IMR-90 (cell line): Measurements from ENCODE around the gene KLF12. TPM values are rescaled to one million over a fixed set of nuclear protein-coding genes. Genes with fewer than 3 reads are reported as not detected.
A peak's percentile ranks its signal among the peaks of the same experiment; 100 is the strongest.

Experiments
- ATAC-seq: fragments of 200-7000 bp; cut with Tn5 transposase; 2 replicates; pipeline ENCODE4 v1.9.1; 2020; ENCODE audit warnings: low read depth, mild to moderate bottlenecking, moderate library complexity
- BruUV-seq: library from RNA; stranded (reverse); fragments of 400-500 nt; replicated peaks from 2 replicates; lab custom pipeline; 2021; lab: Mats Ljungman, UMichigan
- CTCF ChIA-PET: fragments of 300-600 bp; formaldehyde crosslinking; extraction: SDS; loops from one replicate; lab custom pipeline; 2021; ENCODE audit warnings: antibody characterized with exemption; lab: Yijun Ruan, JAX
- POLR2A ChIA-PET: fragments of 300-600 bp; sonication (Branson Sonifier 250); formaldehyde crosslinking; loops from one replicate; lab custom pipeline; 2022; ENCODE audit warnings: antibody characterized with exemption; ENCODE audit not compliant: unreplicated experiment; lab: Charles Lee
- DNase-seq: peaks from one replicate; pipeline ENCODE4 v3.0.0; 2013
- H2AFZ ChIP-seq: replicated peaks from 2 replicates; pipeline ENCODE3; 2013; ENCODE audit warnings: low read length, mild to moderate bottlenecking; ENCODE audit not compliant: poor library complexity
- H2AK5ac ChIP-seq: 2 replicates; pipeline ENCODE4 v1.6.1; 2013; ENCODE audit warnings: low read depth, low read length, inconsistent platforms
- H2AK9ac ChIP-seq: replicated peaks from 2 replicates; pipeline ENCODE3; 2013; ENCODE audit warnings: mild to moderate bottlenecking, low read depth, low read length, moderate library complexity; ENCODE audit not compliant: poor library complexity
- H2BK120ac ChIP-seq: 2 replicates; pipeline ENCODE4 v1.6.1; 2013; ENCODE audit warnings: low read depth, low read length, inconsistent platforms
- H2BK15ac ChIP-seq: 3 replicates; pipeline ENCODE4 v1.6.1; 2013; ENCODE audit warnings: low read depth, low read length, inconsistent platforms
- H2BK20ac ChIP-seq: 2 replicates; pipeline ENCODE4 v1.6.1; 2013; ENCODE audit warnings: low read depth, mild to moderate bottlenecking, inconsistent platforms, low read length, moderate library complexity
- H2BK5ac ChIP-seq: 2 replicates; pipeline ENCODE4 v1.6.1; 2013; ENCODE audit warnings: mild to moderate bottlenecking, low read depth, low read length, inconsistent platforms; ENCODE audit not compliant: poor library complexity, severe bottlenecking
- H3K14ac ChIP-seq: replicated peaks from 2 replicates; pipeline ENCODE4 v1.6.1; 2013; ENCODE audit warnings: low read depth, low read length, inconsistent platforms
- H3K18ac ChIP-seq: 2 replicates; pipeline ENCODE4 v1.6.1; 2013; ENCODE audit warnings: low read depth, low read length, control low read depth
- H3K23ac ChIP-seq: 2 replicates; pipeline ENCODE4 v1.6.1; 2013; ENCODE audit warnings: low read depth, low read length, inconsistent platforms
- H3K27ac ChIP-seq: 2 replicates; pipeline ENCODE4 v1.5.1; 2013; ENCODE audit warnings: mild to moderate bottlenecking, control low read depth, low read length; ENCODE audit not compliant: insufficient read depth
- H3K27me3 ChIP-seq: 2 replicates; pipeline ENCODE4 v1.6.1; 2013; ENCODE audit warnings: low read length; ENCODE audit not compliant: control insufficient read depth, insufficient read depth
- H3K36me3 ChIP-seq: 2 replicates; pipeline ENCODE4 v1.6.1; 2013; ENCODE audit warnings: low read length, mixed read lengths; ENCODE audit not compliant: control insufficient read depth, insufficient read depth
- H3K4ac ChIP-seq: 2 replicates; pipeline ENCODE4 v1.6.1; 2013; ENCODE audit warnings: low read depth, low read length, inconsistent platforms
- H3K4me1 ChIP-seq: 2 replicates; pipeline ENCODE4 v1.6.1; 2013; ENCODE audit warnings: low read length, mixed read lengths; ENCODE audit not compliant: control insufficient read depth, insufficient read depth
- H3K4me2 ChIP-seq: 2 replicates; pipeline ENCODE4 v1.6.1; 2013; ENCODE audit warnings: low read depth, mild to moderate bottlenecking, control low read depth, low read length, moderate library complexity
- H3K4me3 ChIP-seq: 2 replicates; pipeline ENCODE4 v1.5.1; 2013; ENCODE audit warnings: low read depth, mild to moderate bottlenecking, control low read depth, low read length, moderate library complexity; ENCODE audit not compliant: insufficient read depth
- H3K56ac ChIP-seq: 2 replicates; pipeline ENCODE4 v1.6.1; 2013; ENCODE audit warnings: low read length, inconsistent platforms; ENCODE audit not compliant: insufficient read depth; ENCODE audit errors: extremely low read depth
- H3K79me1 ChIP-seq, 2 experiments: 2 replicates each; pipeline ENCODE4 v1.6.1; 2013; ENCODE audit warnings: low read length in 2 of 2, inconsistent platforms in 1 of 2, low read depth in 1 of 2
- H3K9ac ChIP-seq: 2 replicates; pipeline ENCODE4 v1.6.1; 2013; ENCODE audit warnings: low read depth, low read length, control low read depth
- H3K9me1 ChIP-seq: 2 replicates; pipeline ENCODE4 v1.6.1; 2013; ENCODE audit warnings: low read length, inconsistent platforms; ENCODE audit not compliant: insufficient read depth
- H3K9me3 ChIP-seq: 2 replicates; pipeline ENCODE4 v1.6.1; 2013; ENCODE audit warnings: low read length; ENCODE audit not compliant: control insufficient read depth, insufficient read depth
- H4K20me1 ChIP-seq: 2 replicates; pipeline ENCODE4 v1.6.1; 2013; ENCODE audit warnings: low read length, inconsistent platforms; ENCODE audit not compliant: insufficient read depth
- H4K5ac ChIP-seq: 2 replicates; pipeline ENCODE4 v1.6.1; 2013; ENCODE audit warnings: mild to moderate bottlenecking, low read depth, low read length, control low read depth
- H4K8ac ChIP-seq, 2 experiments: 2 replicates each; pipeline ENCODE4 v1.6.1; 2013; ENCODE audit warnings: low read depth in 2 of 2, low read length in 2 of 2, control low read depth in 1 of 2, inconsistent platforms in 1 of 2
- H4K91ac ChIP-seq: 2 replicates; pipeline ENCODE4 v1.6.1; 2013; ENCODE audit warnings: low read depth, low read length, inconsistent platforms; ENCODE audit not compliant: insufficient read depth
- FOS ChIP-seq: fragments of 150-350 bp; IDR thresholded peaks from 2 replicates; pipeline ENCODE4 v1.6.1; 2016; ENCODE audit warnings: low read depth, low read length
- NFE2L2 ChIP-seq: fragments of 150-350 bp; IDR thresholded peaks from 2 replicates; pipeline ENCODE4 v1.6.1; 2016; ENCODE audit warnings: low read depth, mild to moderate bottlenecking, low read length
- dilution Hi-C: fragments of 300-500 bp; cut with HindIII; formaldehyde crosslinking; loops from one replicate; pipeline ENCODE4 v1.14.3; 2018; ENCODE audit warnings: low sequenced_read_pairs; ENCODE audit not compliant: unreplicated experiment
- in situ Hi-C: fragments of 300-500 bp; cut with MboI; formaldehyde crosslinking; loops from 3 replicates; pipeline ENCODE4 v1.14.3; 2019; ENCODE audit warnings: low sequenced_read_pairs, inconsistent platforms, mixed read lengths
- intact Hi-C: fragments of 100-400 bp; cut with micrococcal nuclease; formaldehyde crosslinking; loops from 2 replicates; pipeline ENCODE4 v1.10.0; 2022
- polyA plus RNA-seq, 3 experiments: library from polyadenylated mRNA; depleted of rRNA; stranded (reverse); fragments of >200 nt; gene quantifications; 2 replicates each; pipeline ENCODE4 v1.2.3, GENCODE V29; 2012; ENCODE audit warnings: low replicate concordance in 1 of 3
- total RNA-seq: library from RNA; depleted of rRNA; stranded (reverse); fragments of >200 nt; gene quantifications from 2 replicates; pipeline ENCODE4 v1.2.3, GENCODE V29; 2012

Gene KLF12
- total and polyA plus RNA-seq, 2 of the 4 experiments (the other 2 are of a cell fraction): 8.8 to 44.8 TPM

DNA sequence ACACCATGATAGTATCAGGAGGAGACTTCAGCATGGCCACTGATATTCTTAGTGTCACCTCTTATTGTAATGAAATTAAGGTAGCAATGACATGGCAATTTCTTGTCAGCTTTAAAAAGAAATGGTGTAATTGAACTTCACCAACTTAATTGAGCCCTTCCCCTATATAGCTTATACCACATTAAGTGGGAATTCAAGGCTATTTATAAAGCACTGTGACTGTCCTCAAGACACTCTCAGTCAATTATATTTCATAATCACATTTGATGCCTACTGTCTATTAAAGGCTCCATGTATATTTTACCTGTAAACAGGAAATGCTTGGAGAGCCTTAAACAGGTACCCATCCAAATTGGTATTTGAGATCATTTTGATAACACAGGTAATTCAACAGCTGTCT is 28.3 kb downstream of the KLF12 start:
- Histone ChIP-seq H3K27me3 (no peaks in the 10 kb centered on the region), H4K20me1 (peaks cover 14% of the 10 kb centered on the region; the same call in 1 of the 2 replicates), H4K5ac (no peak overlapping the region), H2AK5ac (no peak overlapping the region), H2BK5ac (no peak overlapping the region), H2BK20ac (no peak overlapping the region), H2BK120ac (no peak overlapping the region), H3K18ac (no peak overlapping the region), H3K14ac (no peak overlapping the region), H3K4ac (no peak overlapping the region), H3K9me3 (no peaks in the 10 kb centered on the region), H4K8ac (no peak overlapping the region), H2BK15ac (no peak overlapping the region), H2AFZ (no peak overlapping the region), H3K4me3 (no peak overlapping the region), H3K4me1 (peaks cover 5% of the 10 kb centered on the region), H3K9me1 (no peaks in the 10 kb centered on the region; the same call in 1 of the 2 replicates), H3K56ac (no peak overlapping the region), H3K27ac (no peak overlapping the region), H3K23ac (no peak overlapping the region), H3K36me3 (no peaks in the 10 kb centered on the region), H3K4me2 (no peak overlapping the region), H4K91ac (no peak overlapping the region), H3K9ac (no peak overlapping the region), H3K79me1 (peaks cover 31 to 61% of the 10 kb centered on the region in 2 experiments), H2AK9ac (no peak overlapping the region)
- ATAC-seq (no peak), DNase-seq (no peak)
- intact Hi-C loops (no loop called here), dilution Hi-C loops (no loop called here), in situ Hi-C loops (no loop called here)
- TF ChIP-seq NFE2L2 (peak; percentile 50), FOS (no peak)
- ChIA-PET POLR2A (no interaction called here), CTCF (interaction anchor here (0.6 kb wide), 1 partner anchor 18 kb away, joined by 3 read pairs; no protein-coding TSS in a partner anchor)
- no TSS peak for BruUV-seq
